SU-DHL-6 (cell line): ENCODE measurements around the gene ARHGAP4.

Experiments used
- EZH2phosphoT487 ChIP-seq: fragments of 200-600 bp; sonication (generic), shearing (Covaris generic); conservative IDR thresholded peaks from 2 replicates; pipeline ENCODE4 v1.6.1; 2018; ENCODE audit warnings: mild to moderate bottlenecking, antibody characterized with exemption, low read length, moderate library complexity, mixed read lengths
- TF ChIP-seq, protein P1 (sequence below): fragments of 200-600 bp; sonication (generic); IDR thresholded peaks from one replicate; pipeline ENCODE4 v1.5.1; 2017; ENCODE audit warnings: antibody characterized with exemption, mild to moderate bottlenecking, low read length, moderate library complexity; ENCODE audit not compliant: insufficient read depth, poor library complexity, severe bottlenecking

DNA sequence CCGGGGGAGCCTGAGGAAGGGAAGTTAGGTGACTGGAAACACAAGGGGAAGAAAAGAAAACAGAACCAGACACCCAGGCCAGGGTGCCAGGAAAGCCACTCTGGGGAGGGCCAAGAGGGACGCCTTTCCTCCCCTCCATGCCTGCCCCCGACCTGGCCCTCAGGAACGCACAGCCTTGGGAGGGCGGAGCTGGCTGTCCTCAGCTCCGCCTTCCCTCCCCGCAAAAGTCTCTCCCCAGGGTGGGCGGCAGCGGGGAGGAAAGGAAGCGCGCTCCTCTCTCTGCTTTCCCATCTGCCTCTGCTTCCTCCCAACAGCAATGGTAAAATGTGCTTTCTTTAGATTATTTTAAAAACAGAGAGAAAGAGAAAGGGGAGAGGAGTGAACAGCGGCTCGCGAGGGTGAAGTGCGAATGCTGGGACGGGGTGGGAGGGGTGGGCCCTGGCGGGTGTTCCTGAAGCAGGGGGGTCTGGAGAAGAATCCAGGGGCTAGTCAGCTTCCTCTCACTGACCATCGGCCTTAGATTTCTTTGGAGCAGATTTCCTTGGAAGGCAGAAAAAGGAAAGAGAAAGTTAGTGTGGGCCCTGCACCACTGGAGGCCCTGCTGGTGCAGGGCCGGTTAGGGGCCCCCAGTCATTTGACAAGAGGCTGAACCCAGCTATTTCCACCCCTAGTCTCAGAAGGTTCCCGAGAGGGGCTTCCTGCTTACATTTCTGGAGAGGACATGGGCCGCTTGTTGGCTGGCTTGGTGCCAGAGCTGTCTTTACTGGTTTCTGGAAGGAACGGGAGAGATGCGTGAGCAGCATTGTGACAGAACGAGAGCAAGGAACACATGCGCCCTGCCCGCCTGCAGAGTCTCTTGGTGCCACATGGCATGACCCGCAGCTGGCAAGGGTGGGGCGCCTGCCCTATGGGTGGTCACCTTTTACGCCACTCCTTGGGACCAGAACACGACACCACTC lies 23.1 kb upstream of the ARHGAP4 start:
- TF ChIP-seq, protein P1, sequence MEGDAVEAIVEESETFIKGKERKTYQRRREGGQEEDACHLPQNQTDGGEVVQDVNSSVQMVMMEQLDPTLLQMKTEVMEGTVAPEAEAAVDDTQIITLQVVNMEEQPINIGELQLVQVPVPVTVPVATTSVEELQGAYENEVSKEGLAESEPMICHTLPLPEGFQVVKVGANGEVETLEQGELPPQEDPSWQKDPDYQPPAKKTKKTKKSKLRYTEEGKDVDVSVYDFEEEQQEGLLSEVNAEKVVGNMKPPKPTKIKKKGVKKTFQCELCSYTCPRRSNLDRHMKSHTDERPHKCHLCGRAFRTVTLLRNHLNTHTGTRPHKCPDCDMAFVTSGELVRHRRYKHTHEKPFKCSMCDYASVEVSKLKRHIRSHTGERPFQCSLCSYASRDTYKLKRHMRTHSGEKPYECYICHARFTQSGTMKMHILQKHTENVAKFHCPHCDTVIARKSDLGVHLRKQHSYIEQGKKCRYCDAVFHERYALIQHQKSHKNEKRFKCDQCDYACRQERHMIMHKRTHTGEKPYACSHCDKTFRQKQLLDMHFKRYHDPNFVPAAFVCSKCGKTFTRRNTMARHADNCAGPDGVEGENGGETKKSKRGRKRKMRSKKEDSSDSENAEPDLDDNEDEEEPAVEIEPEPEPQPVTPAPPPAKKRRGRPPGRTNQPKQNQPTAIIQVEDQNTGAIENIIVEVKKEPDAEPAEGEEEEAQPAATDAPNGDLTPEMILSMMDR, result no peak
- TF ChIP-seq EZH2phosphoT487, result no peak
